GM19438 (cell line): ENCODE data around the gene IL1RAPL2.
"Not testable (repeated sequence)": the region's sequence is repeated elsewhere in the genome, so short reads cannot be mapped to it uniquely, and the experiment has no call there.

Experiments
- ATAC-seq: cut with Tn5 transposase; IDR thresholded peaks from one replicate; pipeline ENCODE4 v1.9.1; 2021; ENCODE audit warnings: low read depth; ENCODE audit not compliant: unreplicated experiment

The IL1RAPL2 gene

DNA sequence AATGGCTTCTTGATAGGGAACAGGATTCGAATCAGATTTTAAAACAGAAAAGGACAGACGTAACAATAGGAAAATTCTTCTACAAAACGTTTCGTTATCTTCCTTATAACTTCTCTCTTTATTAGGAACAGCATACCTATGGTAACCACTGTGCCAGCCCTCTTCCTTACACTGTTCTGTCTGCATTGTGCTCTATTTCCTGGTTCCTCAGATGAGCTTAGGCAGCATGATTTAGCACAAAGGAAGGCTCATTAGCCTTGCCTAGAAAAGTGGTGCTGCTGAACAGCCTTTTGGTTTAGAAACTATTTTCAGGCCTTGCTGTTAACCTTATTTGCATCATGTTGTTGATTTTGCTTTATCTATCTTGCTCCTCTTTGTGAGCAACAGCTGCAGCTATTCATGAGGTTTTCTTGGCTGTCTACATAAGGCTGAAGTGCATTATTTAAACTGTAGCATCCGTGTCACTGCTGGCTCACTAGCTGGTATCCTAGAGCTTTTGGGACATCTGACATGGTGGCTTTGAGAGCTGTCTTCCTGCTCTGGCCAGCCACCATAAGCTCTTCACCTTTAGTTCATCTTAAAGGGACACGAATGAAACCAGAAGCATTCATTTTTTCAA is 1186.4 kb downstream of the IL1RAPL2 start:
- no peak for ATAC-seq

- no peak for ATAC-seq
Observed at GRCh38 chrX:105753411-105753810, 1187.4 kb downstream of the IL1RAPL2 start.

- ATAC-seq = no peak
Observed at GRCh38 chrX:105754286-105754964, 1188.4 kb downstream of the IL1RAPL2 start.

DNA sequence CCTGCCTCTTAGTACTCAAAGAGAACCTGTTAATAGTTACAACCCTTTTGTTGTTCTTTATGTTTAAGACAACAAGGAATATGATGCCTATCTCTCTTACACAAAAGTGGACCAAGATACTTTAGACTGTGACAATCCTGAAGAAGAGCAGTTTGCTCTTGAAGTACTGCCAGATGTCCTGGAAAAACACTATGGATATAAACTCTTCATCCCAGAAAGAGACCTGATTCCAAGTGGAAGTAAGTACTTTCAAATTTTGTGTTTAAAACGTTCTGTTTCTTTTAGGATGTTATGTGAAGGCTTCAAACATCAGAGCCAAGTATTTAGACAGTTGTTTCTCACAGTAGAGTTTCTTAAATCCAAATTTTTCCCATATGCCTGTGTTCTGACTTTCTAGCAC is 1189.1 kb downstream of the IL1RAPL2 start:
- no peak for ATAC-seq

GRCh38 chrX:105758754-105759153 is 1192.8 kb downstream of the IL1RAPL2 start:
- no peak for ATAC-seq

DNA sequence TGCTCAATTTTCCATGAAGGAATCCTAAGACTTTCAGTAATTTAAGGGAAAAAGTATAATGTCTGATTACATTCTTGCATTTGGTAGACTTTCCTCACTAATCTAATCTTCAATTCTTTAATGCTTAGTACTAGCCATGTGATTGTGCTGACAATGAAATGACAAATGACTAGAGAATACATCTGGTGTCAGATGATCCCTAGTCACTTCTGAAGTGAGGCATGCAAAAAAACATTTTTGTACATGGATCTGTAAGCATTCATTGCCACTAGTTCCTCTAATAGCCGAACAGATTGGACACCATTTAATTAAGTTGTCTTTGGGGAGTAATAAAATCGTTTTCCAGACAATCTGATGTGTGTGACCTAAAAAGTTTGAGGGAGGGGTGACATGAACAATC is 1193.6 kb downstream of the IL1RAPL2 start:
- no peak for ATAC-seq

DNA sequence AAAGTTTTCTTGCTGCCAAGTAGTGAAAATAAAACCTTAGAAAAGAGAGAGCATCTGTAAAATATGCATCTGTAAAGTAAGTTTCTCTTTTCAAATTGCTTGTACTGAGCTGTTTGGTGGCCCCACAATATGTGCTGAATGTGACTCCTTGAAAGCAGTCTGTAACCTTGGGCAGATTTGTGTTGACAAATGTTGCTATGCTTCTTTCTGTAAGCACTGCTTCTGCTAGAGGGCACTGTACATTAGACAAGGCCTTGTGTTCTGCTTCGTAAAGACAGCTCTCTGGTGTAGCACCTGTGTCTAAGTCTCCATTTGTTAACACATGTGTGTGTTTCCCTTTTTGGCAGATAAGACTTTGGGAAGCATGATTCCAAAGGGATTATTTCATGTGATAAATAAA is 1199.7 kb downstream of the IL1RAPL2 start:
- ATAC-seq = no peak

- ATAC-seq = no peak
Observed at GRCh38 chrX:105773801-105774200, 1207.8 kb downstream of the IL1RAPL2 start.

GRCh38 chrX:105775679-105776078 is 1209.7 kb downstream of the IL1RAPL2 start:
- no peak for ATAC-seq

DNA sequence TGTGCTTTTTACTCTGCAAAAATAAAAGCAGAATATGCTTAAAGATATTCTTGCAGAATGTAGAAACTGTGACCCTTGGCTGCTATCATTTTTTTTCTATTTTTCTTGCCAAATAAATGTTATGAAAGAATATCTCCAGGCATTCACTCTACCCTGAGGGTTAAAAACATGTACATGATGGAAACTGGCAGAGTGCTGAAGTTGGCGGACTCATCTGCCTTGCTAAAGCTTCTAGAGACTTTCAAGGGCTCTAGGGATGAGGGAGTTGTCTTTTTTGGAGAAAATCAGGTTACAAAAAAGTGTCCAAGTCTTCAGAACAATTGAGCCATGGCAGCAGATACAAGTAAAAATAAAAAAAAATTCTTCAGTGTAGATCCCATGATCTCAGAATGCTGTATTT is 1215.8 kb downstream of the IL1RAPL2 start:
- ATAC-seq = no peak

- not testable (repeated sequence) for ATAC-seq
Observed at GRCh38 chrX:105796877-105797276, 1230.9 kb downstream of the IL1RAPL2 start.

DNA sequence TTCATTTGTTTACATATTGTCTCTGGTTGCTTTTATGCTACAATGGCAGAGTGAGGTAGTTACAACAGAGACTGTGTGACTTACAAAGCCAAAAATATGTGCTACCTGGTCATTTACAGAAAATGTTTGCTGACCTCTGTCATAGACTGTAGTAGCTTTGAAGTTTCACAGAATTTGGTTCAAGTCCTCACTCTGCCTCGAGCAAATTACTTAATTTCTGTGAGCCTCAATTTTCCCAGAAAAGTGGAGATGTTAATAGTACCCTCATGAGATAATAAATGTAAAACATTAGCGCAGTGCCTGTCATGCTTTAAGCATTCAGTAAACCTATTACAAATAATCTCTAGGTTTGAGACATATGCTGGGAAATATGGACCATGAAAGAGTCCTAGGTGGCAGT is 1237.9 kb downstream of the IL1RAPL2 start:
- no peak for ATAC-seq

- ATAC-seq = not testable (repeated sequence)
Observed at GRCh38 chrX:105805655-105806054, 1239.7 kb downstream of the IL1RAPL2 start.

GRCh38 chrX:105816517-105816916 is 1250.5 kb downstream of the IL1RAPL2 start:
- ATAC-seq = no peak
